MCF 10A (cell line): ENCODE results near the gene TEX261. TPM values are rescaled to one million over a fixed set of nuclear protein-coding genes. Genes with fewer than 3 reads are reported as not detected.
A peak's percentile ranks its signal among the peaks of the same experiment; 100 is the strongest.

ENCODE experiments used
- BruUV-seq: library from RNA; stranded (reverse); fragments of 400-500 nt; replicated peaks from 2 replicates; lab custom pipeline; 2021; lab: Mats Ljungman, UMichigan
- CTCF ChIA-PET: fragments of 300-600 bp; sonication (Branson Sonifier 250); formaldehyde crosslinking; extraction: SDS; loops from one replicate; lab custom pipeline; 2021; ENCODE audit warnings: antibody characterized with exemption, inconsistent platforms; lab: Yijun Ruan, JAX
- POLR2A ChIA-PET: fragments of 300-600, 350-650 bp; sonication (Branson Sonifier 250); formaldehyde crosslinking; extraction: SDS; loops from one replicate; lab custom pipeline; 2020; ENCODE audit warnings: antibody characterized with exemption, inconsistent platforms; lab: Yijun Ruan, JAX
- DNase-seq: peaks from one replicate; pipeline ENCODE4 v3.0.0-alpha.2; 2018; ENCODE audit not compliant: unreplicated experiment
- H3K27ac Mint-ChIP-seq: one replicate; pipeline ENCODE4 v1.8.0; 2022; ENCODE audit warnings: mild to moderate bottlenecking, low read depth, mixed read lengths; ENCODE audit not compliant: unreplicated experiment
- H3K27me3 Mint-ChIP-seq: one replicate; pipeline ENCODE4 v1.8.0; 2022; ENCODE audit warnings: mixed read lengths; ENCODE audit not compliant: insufficient read depth, unreplicated experiment
- H3K36me3 Mint-ChIP-seq: one replicate; pipeline ENCODE4 v1.8.0; 2022; ENCODE audit warnings: mild to moderate bottlenecking, moderate library complexity, mixed read lengths; ENCODE audit not compliant: insufficient read depth, unreplicated experiment
- H3K4me1 Mint-ChIP-seq: one replicate; pipeline ENCODE4 v1.8.0; 2022; ENCODE audit warnings: mixed read lengths; ENCODE audit not compliant: insufficient read depth, unreplicated experiment
- H3K4me3 Mint-ChIP-seq: one replicate; pipeline ENCODE4 v1.8.0; 2022; ENCODE audit warnings: mild to moderate bottlenecking, moderate library complexity, mixed read lengths; ENCODE audit not compliant: unreplicated experiment
- H3K9me3 Mint-ChIP-seq: one replicate; pipeline ENCODE4 v1.8.0; 2022; ENCODE audit warnings: mixed read lengths; ENCODE audit not compliant: unreplicated experiment
- CTCF ChIP-seq: fragments of 200-600 bp; IDR thresholded peaks from one replicate; pipeline ENCODE4 v1.8.0; 2022; ENCODE audit warnings: antibody characterized with exemption, mild to moderate bottlenecking; ENCODE audit not compliant: unreplicated experiment
- intact Hi-C: fragments of 100-400 bp; cut with micrococcal nuclease; formaldehyde crosslinking; loops from 2 replicates; pipeline ENCODE4 v1.14.1; 2022
- total RNA-seq: library from RNA; stranded (reverse); gene quantifications from 2 replicates; pipeline ENCODE4 v1.2.3, GENCODE V29; 2022

TEX261 gene
- total RNA-seq, 1 experiment from 2014 or later = 63.2 TPM

DNA sequence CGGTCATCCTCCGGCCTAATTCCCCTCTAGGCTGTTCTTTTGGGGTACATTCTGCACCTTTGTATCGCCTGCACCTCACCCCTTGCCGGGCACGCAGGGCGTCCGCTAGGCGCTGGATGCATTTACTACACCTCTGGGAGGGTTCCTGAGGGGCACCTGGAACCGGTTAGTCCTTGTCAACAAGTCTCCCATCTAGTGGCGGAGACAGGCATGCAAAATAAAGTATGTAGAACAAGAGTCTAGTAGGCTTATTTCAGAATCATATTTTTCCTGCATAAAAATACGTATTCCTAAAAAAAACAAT lies 705 bp upstream of the TEX261 start:
- no TSS peak for BruUV-seq
- H3K9me3 Mint-ChIP-seq = no peaks in the 10 kb centered on the region
- peak; percentile 35 for TF ChIP-seq CTCF
- H3K27me3 Mint-ChIP-seq = no peaks in the 10 kb centered on the region
- CTCF ChIA-PET = no interaction called here
- peaks cover 21% of the 10 kb centered on the region for H3K36me3 Mint-ChIP-seq
- peaks cover 18% of the 10 kb centered on the region for H3K4me1 Mint-ChIP-seq
- POLR2A ChIA-PET = interaction anchor here (0.9 kb wide), 1 partner anchor 73 kb away, joined by 5 read pairs; the partner anchor contains the start of gene NAGK
- peak overlapping the region; percentile 98 for H3K4me3 Mint-ChIP-seq
- intact Hi-C loops = loop anchor here (5.0 kb wide), 1 partner anchor 133 kb away; no protein-coding TSS in a partner anchor
- H3K27ac Mint-ChIP-seq = no peak overlapping the region
- peak; percentile 64 for DNase-seq

DNA sequence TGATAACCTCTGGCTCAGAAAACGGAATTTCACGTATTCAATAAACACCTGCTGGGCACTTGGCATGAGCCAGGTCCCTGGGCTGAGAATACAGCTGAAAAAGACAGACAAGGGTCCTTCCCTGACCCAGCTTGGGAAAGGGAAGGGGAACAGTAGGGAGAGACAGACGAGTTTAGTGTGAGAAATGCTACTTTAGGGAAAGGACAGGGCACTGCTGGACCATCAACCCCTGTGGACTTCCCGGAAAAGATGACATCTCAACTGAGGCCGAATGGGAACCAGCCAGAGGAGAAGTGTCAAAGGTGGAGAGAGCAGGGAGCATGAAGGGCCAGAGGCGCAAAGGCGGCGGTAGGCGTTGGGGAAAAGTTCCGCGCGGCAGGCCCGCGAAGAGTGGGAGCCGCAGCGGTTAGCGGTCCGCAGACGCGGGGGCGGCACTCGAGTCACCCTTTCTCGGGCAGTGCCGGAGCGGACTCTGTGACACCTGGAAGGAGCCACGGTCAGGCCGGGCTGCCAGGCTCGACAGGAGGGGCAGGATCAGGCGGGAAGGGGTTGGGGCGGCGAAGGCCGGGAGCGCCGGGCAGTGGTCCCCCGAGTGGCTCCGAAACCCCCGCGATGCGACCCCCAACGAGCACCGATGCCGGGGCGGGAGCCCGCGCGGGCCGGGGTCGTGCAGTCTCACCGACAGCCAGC lies 519 bp downstream of the TEX261 start:
- H3K36me3 Mint-ChIP-seq = peaks cover 27% of the 10 kb centered on the region
- ChIA-PET CTCF (interaction anchor here (0.8 to 1.0 kb wide), 2 partner anchors 10 to 13 kb away, joined by 3 read pairs; no protein-coding TSS in a partner anchor), POLR2A (interaction anchor here (0.6 to 0.9 kb wide), 5 partner anchors 16 to 225 kb away, joined by 4 to 5 read pairs (median 4); partner anchors contain the start of genes ANKRD53 and NAGK)
- peak; percentile 24 for DNase-seq
- no peaks in the 10 kb centered on the region for H3K27me3 Mint-ChIP-seq
- no peaks in the 10 kb centered on the region for H3K9me3 Mint-ChIP-seq
- BruUV-seq = no TSS peak
- intact Hi-C loops = no loop called here
- peak overlapping the region; percentile 98 for H3K4me3 Mint-ChIP-seq
- peaks cover 18% of the 10 kb centered on the region for H3K4me1 Mint-ChIP-seq
- peak overlapping the region; percentile 91 for H3K27ac Mint-ChIP-seq
- no peak for TF ChIP-seq CTCF

- Mint-ChIP-seq H3K27ac (peak overlapping the region; percentile 91), H3K4me3 (peak overlapping the region; percentile 98), H3K36me3 (peaks cover 35% of the 10 kb centered on the region), H3K27me3 (no peaks in the 10 kb centered on the region), H3K9me3 (no peaks in the 10 kb centered on the region), H3K4me1 (peaks cover 18% of the 10 kb centered on the region)
- TF ChIP-seq CTCF = no peak
- DNase-seq = no peak
- CTCF ChIA-PET = interaction anchor here (0.8 to 1.8 kb wide), 3 partner anchors 9 to 45 kb away, joined by 3 to 5 read pairs (median 3); no protein-coding TSS in a partner anchor
- BruUV-seq = TSS peak; percentile 34
- intact Hi-C loops = no loop called here
- POLR2A ChIA-PET = interaction anchor here (0.7 to 1.6 kb wide), 4 partner anchors 15 to 224 kb away, joined by 4 to 5 read pairs (median 4); partner anchors contain the start of gene ANKRD53
Observed at GRCh38 chr2:70992945-70993853, 1.5 kb downstream of the TEX261 start.
